Renal pelvis (tissue), 4 donors: ENCODE results near the gene CYSTM1. TPM values are rescaled to one million over a fixed set of nuclear protein-coding genes. Genes with fewer than 3 reads are reported as not detected.

Experiments
- DNase-seq: peaks from one replicate; pipeline ENCODE4 v3.0.0-alpha.2; 2013
- polyA plus RNA-seq, 3 donors: library from polyadenylated mRNA; unstranded; fragments of 120-200 nt; gene quantifications; one replicate each; pipeline ENCODE4 v1.2.1, GENCODE V29; 2013; ENCODE audit not compliant: insufficient read length in 3 of 3

CYSTM1 gene
- polyA plus RNA-seq, 3 donors: 68.2 to 72.4 (median 72.0) TPM

GRCh38 chr5:140252470-140253126 is 77.6 kb downstream of the CYSTM1 start:
- DNase-seq: no peak

DNA sequence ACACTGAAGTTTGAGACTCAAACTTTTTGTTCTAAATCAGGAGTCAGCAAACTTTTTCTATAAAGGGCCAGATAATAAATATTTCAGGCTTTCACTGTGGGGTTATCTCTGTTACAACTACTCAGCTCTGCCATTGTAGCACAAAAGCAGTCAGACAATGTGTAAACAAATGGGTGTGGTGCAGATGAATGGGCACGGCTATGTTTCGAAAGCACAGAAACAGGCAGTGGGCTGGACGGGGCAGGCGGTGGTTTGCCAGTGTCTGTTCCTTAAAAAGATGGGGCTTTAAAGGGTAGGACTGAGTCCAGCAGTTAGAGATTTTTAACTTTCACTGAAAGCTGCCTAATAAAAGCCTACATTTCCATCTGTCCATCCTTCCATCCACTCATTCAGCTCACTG is 79.0 kb downstream of the CYSTM1 start:
- DNase-seq: no peak

DNA sequence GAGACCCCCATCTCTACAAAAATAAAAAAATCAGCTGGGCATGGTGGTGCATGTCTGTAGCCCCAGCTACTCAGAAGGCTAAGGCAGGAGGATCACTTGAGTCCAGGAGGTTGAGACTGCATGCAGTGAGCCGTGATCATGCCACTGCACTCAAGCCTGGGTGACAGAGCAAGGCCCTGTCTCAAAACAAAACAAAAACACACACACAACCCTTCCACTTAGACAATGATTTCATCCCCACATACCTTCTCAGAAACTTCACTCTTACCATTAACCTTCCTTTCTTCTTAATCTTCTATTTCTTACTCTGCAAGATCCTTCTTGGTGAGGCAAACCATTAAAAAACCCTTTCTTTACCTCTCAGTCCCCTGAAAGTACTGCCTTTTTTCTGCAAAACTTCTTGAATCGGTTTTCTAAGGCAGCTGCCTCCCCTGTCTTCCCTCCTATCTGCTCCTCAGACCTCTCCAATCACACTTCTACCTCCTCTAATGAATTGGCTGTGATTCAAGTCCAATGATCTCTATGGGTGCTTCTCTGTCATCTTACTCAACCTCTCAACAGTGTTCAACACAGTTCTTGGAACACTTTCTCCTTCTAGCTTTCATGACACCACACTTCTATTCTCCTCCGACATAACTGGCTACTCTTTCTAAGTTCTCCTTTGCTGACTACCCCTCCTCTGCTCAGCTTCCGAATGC is 80.6 kb downstream of the CYSTM1 start:
- DNase-seq: no peak

GRCh38 chr5:140256726-140257125 is 81.7 kb downstream of the CYSTM1 start:
- DNase-seq: no peak

- DNase-seq: no peak
These were observed 83.0 kb downstream of the CYSTM1 start for GRCh38 chr5:140258016-140258415.

GRCh38 chr5:140258873-140259272 is 83.9 kb downstream of the CYSTM1 start:
- no peak for DNase-seq

DNA sequence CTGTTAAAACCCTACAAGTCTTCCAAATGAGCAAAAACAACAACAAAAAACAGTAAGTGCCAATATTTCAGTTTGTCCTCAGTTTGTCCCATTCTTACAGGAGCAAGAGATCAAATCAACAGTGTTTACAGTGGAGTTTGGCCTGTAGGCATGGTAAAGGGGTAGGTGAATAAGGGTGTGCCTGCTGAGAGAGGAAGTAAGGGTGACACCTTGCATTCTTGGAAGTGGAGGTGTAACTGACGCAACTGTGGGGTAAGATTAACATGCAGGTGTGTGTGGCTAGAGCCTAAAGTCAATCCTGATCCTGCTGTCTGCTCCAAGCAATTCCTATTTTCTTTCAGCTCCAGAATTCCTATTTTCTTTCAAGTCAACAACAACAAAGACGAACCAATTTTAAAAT is 84.5 kb downstream of the CYSTM1 start:
- DNase-seq: no peak

DNA sequence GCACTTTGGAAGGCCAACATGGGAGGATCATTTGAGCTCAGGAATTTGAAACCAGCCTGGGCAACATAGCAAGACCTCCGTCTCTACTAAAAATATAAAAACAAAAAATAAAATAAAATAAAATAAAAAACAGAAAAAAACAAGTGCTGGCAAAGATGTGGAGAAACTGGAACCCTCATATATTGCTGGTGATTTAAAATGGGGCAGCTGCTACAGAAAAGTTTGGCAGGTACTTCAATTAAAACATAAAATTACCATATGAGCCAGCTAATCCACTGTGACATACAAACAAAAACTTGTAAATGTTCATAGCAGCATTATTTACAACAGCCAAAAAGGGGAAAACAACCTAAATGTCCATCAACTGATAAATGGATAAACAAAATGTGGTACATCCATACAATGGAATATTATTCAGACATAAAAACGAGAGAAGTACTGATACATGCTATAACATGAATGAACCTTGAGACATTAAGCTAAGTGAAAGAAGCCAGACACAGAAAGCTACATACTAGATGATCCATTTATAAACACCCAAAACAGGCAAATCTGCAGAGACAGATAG is 85.2 kb downstream of the CYSTM1 start:
- no peak for DNase-seq

GRCh38 chr5:140261403-140262171 is 86.6 kb downstream of the CYSTM1 start:
- DNase-seq: no peak

DNA sequence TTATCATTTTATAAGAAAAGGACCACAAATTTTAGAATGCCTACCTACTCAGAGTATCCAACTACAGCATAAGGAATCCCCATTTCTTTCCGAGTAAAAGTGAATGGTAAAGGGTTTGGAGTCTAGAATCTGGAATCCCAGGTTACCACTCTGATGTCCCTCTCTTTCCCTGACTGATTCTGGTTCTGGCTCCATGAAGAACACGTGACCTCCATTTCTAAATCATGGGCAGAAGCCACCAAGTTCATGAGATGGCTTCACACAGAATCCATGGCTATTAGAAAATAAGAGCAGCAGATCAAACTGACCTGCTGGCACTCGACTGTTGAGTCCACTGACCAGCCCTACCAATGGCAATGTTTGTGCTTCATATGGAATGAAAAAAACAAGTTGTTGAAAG is 87.2 kb downstream of the CYSTM1 start:
- no peak for DNase-seq

- no peak for DNase-seq
These were observed 87.9 kb downstream of the CYSTM1 start for GRCh38 chr5:140262839-140263238.

DNA sequence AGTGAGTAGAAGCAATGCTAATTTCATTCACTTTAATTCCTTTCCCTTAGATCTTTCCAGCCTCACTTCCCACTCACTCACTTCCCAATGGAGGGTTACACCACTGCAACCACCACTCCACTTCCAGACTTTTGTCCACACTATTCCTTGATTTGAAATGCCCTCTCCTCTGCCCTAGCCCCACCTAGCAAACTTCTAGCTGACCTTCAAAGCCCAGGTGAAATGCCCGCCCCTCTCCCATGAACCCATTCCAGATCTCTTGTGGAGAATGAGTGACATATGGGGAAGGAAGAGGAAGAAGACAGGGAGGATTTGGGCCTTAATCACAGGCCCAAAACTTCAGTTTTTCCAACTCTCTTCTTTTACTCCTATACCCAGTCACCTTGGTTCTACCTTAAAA is 90.9 kb downstream of the CYSTM1 start:
- DNase-seq: no peak

DNA sequence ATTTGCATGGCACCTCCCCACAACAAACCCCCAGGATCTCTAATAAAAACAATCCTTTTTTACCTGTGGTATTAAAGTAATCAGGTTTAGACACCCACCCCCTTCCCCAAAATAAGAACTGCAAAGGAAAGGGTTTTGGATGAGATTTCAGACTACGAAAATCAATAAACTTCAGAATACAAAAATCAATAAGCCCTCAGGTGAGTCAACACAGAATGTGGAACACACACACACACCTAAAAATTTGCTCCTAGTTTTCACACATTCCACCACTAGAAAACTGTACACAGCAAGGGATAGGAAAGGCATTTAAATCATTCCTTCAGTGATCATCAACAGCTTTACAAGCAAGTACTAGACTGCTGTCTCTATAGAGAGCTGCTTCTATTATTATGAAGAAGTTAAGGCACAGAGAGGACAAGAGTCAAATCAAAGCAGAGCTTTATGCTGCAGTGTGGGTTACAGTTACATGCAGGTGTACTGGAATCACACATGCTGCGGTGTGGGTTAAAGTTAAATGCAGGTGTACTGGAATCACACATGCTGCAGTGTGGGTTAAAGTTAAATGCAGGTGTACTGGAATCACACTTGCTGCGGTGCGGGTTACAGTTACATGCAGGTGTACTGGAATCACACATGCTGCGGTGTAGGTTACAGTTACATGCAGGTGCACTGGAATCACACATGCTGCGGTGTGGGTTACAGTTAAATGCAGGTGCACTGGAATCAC is 91.6 kb downstream of the CYSTM1 start:
- DNase-seq: no peak

- DNase-seq: no peak
These were observed 92.2 kb downstream of the CYSTM1 start for GRCh38 chr5:140267201-140267540.

DNA sequence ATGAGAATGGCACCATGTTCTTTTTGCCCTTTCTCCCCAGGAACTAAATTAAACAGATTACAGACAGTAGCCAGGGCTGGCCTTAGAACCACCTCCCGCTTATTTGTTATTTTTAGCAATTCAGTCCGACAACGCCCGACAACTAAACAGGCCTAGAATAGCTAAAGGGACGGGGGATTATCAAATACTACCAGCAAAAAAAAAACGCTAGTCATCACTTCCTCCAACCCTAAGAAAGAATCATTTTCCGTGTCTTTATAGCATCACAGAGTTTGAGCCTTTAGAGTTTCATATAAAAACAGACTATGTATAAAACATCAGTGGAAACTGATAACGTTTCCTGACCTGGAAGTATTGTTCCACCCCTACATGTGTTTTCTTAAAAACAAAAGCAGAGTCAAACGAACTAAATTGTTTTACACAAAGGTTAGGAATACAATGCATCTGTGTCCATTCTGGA is 92.6 kb downstream of the CYSTM1 start:
- DNase-seq: no peak

- DNase-seq: no peak
These were observed 95.0 kb downstream of the CYSTM1 start for GRCh38 chr5:140270008-140270407.

DNA sequence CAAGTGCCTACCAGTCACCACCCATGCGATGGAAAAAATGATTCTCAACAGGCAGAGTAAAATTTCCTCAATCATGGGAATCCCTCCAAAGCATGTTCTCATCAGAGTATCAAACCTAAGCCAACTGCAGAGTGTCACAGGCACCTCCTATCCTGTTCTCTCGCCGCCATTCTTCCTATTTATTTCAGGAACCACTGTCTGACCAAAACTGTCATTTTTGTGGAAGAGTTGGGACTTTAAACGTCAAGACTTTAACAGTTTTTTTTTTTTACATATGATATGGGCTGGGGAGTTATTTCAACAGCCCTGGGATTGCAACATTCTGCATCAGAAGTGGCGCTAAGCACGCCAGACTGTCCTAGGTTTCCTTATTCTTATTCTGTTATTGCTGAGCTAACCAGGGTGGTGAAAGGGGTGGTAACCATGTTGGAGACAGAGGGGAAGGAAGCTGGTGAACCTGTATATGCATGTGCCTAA is 98.5 kb downstream of the CYSTM1 start:
- DNase-seq: no peak

- no peak for DNase-seq
These were observed 100.8 kb downstream of the CYSTM1 start for GRCh38 chr5:140275837-140276236.

- DNase-seq: no peak
These were observed 107.3 kb downstream of the CYSTM1 start for GRCh38 chr5:140282266-140282665.

GRCh38 chr5:140284013-140284412 is 109.0 kb downstream of the CYSTM1 start:
- DNase-seq: no peak

DNA sequence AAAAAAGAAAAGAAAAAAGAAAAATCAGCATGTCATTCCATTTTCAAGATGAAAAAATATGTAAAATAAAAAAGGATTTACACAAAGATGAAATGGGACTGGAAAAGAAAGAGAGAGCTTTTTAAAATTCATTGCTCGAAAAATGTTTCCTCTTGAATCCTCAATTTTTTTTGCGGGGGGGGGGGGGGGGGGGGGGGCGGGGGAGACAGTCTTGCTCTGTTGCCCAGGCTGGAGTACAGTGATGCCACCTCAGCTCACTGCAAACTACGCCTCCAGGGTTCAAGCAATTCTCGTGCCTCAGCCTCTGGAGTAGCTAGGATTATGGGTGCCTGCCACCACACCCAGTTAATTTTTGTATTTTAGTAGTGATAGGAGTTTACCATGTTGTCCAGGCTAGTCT is 111.4 kb downstream of the CYSTM1 start:
- no peak for DNase-seq
